Thymus (tissue), 11 donors: ENCODE results near the gene CXCL12. TPM values are rescaled to one million over a fixed set of nuclear protein-coding genes. Genes with fewer than 3 reads are reported as not detected.

Experiments used
- DNase-seq, 9 donors: peaks; one replicate each; pipeline ENCODE4 v3.0.0-alpha.2; 2013; ENCODE audit warnings: low spot score in 9 of 9, low read depth in 6 of 9, missing footprints in 1 of 9
- H3K27ac ChIP-seq, 2 donors: one replicate each; pipeline ENCODE4 v1.5.1; 2013; ENCODE audit warnings: control low read depth in 1 of 2, low read depth in 1 of 2, low read length in 1 of 2, mild to moderate bottlenecking in 1 of 2, moderate library complexity in 1 of 2
- H3K27me3 ChIP-seq, 2 donors: one replicate each; pipeline ENCODE4 v1.5.1; 2013; ENCODE audit warnings: low read length in 1 of 2; ENCODE audit not compliant: control insufficient read depth in 2 of 2, insufficient read depth in 1 of 2
- H3K36me3 ChIP-seq, 2 donors: one replicate each; pipeline ENCODE4 v1.5.1; 2013; ENCODE audit warnings: low read length in 1 of 2, mild to moderate bottlenecking in 1 of 2, moderate library complexity in 1 of 2; ENCODE audit not compliant: control insufficient read depth in 2 of 2, insufficient read depth in 2 of 2
- H3K4me1 ChIP-seq, 2 donors: one replicate each; pipeline ENCODE4 v1.5.1; 2013; ENCODE audit warnings: low read length in 2 of 2; ENCODE audit not compliant: control insufficient read depth in 2 of 2, insufficient read depth in 2 of 2
- H3K4me3 ChIP-seq, 2 donors: one replicate each; pipeline ENCODE4 v1.5.1; 2013; ENCODE audit warnings: low read length in 2 of 2, control low read depth in 1 of 2, mild to moderate bottlenecking in 1 of 2
- H3K9me3 ChIP-seq, 2 donors: one replicate each; pipeline ENCODE4 v1.5.1; 2013; ENCODE audit warnings: low read length in 1 of 2, mild to moderate bottlenecking in 1 of 2; ENCODE audit not compliant: control insufficient read depth in 2 of 2, insufficient read depth in 1 of 2
- WGBS: extraction: QIAGEN DNeasy Blood & Tissue Kit; methylation state at CpG from one replicate; pipeline ENCODE4 v1.1.7; 2013; 5-methylcytosine and 5-hydroxymethylcytosine counted together
- polyA plus RNA-seq: library from polyadenylated mRNA; stranded (reverse); fragments of 200-250 nt; gene quantifications from one replicate; pipeline ENCODE4 v1.2.3, GENCODE V29; 2013
- total RNA-seq: library from RNA; stranded (reverse); fragments of 120-200 nt; gene quantifications from one replicate; pipeline ENCODE4 v1.2.4, GENCODE V29; 2013
- donor health status: healthy.

CXCL12 gene
- total and polyA plus RNA-seq, 2 donors, result 56.5 to 82.1 TPM

DNA sequence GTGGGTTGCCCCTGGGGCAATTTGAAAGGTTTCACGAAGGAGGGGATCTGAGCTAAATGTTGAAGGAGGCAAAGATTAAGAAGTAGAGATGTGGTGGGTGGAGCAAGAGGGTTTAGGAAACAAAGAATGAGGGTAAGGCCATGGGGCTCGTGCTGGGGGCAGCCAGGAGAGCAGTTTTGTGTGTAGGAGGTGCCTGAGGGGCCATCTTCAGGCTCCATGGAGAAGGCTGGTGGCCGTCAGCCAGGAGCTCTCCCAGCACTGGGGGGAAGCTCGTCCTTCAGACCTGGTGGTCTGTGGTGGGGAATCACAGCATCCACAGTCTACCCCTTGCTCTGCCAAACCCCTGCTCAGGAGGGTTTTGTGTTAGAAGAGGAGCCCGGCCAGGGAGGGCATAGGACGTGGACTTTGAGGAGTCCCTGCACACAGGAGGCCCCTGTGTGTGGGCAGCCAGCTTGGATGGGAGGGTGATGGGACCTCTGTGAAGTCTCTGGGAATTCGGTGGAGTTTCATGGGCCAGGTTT, 11.8 kb upstream of the CXCL12 start:
- Histone ChIP-seq H3K4me3 (no peak overlapping the region), H3K27ac (no peak overlapping the region), H3K9me3 (no peaks in the 10 kb centered on the region), H3K4me1 (no peaks in the 10 kb centered on the region), H3K36me3 (no peaks in the 10 kb centered on the region), H3K27me3 (peaks cover 0 to 22% of the 10 kb centered on the region in 2 donors)
- 86% methylated on average over 7 of the region's 7 CpGs for WGBS
- DNase-seq, result no peak

DNA sequence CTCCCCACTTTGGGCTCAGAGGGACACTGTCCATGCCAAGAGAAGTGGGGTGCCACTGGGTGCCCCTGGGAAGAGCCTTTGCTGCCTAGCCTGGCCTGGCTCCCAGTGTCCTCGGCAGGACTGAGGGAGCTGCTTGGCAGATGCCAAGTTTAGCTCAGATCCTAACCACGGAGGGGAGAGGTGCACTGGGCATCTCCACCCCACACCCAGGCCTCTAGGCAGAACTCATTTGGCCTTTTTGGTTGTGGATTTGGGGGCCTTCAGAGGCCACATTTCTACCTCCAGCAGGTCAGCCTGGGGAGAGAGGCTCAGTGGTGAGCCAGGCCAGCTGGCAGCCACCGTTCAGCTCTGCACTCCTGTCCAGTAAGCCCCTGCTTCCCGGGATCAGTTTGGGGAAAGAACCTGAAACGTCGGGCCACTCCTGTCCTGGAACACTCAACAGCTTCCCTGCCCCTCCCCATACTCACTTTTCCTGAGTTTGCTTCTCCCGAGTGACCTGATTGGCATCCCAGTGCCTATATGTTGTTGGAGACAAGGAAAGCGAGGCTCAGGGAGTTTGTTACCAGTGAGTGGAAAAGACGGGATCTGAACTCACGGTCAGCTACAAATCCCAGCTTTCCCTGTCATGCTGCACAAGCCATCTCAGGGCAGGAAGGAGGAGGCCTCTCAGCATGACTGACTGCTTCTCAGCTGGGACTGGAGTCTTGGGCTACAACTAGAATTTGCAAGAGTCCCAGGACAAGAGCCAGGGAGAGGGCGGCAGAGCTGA, 11.2 kb upstream of the CXCL12 start:
- Histone ChIP-seq H3K4me3 (no peak overlapping the region), H3K9me3 (no peaks in the 10 kb centered on the region), H3K27ac (no peak overlapping the region), H3K27me3 (peaks cover 0 to 22% of the 10 kb centered on the region in 2 donors), H3K4me1 (no peaks in the 10 kb centered on the region), H3K36me3 (no peaks in the 10 kb centered on the region)
- WGBS, result 93% methylated on average over 11 of the region's 11 CpGs
- no peak for DNase-seq

DNA sequence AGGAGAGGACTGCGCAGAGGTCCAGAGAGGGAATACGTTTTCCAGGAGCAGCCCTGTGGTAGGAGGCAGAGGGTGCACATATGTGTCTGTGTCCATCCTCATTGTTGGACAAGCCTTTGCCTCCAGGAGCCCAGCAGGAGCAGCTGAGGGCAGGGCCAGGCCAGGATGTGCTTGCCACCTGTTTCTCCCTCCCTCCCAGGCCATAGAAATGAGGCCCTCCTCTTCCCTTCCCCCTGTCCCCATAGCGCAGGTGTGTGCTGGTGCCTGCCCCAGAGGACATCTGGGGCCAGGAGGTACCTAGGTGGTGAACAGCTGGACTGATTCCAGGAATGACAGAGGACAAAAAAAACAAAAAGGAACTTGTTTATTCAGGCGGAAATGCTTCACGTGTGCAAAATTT, 10.5 kb upstream of the CXCL12 start:
- Histone ChIP-seq H3K4me1 (no peaks in the 10 kb centered on the region), H3K27ac (no peak overlapping the region), H3K4me3 (no peak overlapping the region), H3K36me3 (no peaks in the 10 kb centered on the region), H3K9me3 (no peaks in the 10 kb centered on the region), H3K27me3 (peaks cover 0 to 22% of the 10 kb centered on the region in 2 donors)
- DNase-seq, result no peak
- WGBS, result 66% methylated on average over 5 of the region's 5 CpGs

DNA sequence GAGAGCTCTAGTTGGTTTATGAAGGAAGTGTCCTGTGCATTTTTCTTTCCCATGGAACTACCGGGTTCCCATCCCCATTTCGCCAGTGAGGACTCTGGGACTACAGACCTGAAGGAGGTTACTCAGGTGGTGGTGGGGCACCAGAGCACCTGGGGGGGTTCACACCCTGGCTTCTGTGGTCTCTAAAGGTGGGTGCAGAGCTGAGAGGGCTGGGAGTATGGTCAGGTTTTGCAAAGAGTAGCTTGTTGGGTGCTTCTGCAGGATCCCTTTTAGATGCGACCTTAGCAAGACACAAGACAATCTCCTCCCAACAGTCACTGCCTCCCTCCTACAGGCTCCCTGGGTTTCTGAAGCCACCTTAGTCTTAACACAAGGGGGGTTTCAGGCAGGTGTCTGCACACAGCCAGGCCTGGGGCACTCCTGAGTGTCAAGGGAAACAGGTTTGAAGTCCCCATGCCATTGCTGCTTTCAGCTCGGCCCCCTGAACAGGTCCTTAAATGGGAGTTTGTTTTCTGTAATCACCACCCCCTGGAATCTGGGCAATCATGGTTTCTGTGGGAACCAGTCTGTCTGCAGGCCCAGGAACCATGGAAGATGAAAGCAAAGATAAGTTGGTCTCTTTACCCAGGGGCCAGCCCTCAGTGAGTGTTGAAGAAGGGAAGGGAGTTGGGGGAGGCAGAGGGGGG, 9.9 kb upstream of the CXCL12 start:
- Histone ChIP-seq H3K4me1 (no peaks in the 10 kb centered on the region), H3K9me3 (no peaks in the 10 kb centered on the region), H3K36me3 (no peaks in the 10 kb centered on the region), H3K27me3 (peaks cover 0 to 22% of the 10 kb centered on the region in 2 donors), H3K4me3 (no peak overlapping the region), H3K27ac (no peak overlapping the region)
- WGBS, result 94% methylated on average over 4 of the region's 4 CpGs
- no peak for DNase-seq

DNA sequence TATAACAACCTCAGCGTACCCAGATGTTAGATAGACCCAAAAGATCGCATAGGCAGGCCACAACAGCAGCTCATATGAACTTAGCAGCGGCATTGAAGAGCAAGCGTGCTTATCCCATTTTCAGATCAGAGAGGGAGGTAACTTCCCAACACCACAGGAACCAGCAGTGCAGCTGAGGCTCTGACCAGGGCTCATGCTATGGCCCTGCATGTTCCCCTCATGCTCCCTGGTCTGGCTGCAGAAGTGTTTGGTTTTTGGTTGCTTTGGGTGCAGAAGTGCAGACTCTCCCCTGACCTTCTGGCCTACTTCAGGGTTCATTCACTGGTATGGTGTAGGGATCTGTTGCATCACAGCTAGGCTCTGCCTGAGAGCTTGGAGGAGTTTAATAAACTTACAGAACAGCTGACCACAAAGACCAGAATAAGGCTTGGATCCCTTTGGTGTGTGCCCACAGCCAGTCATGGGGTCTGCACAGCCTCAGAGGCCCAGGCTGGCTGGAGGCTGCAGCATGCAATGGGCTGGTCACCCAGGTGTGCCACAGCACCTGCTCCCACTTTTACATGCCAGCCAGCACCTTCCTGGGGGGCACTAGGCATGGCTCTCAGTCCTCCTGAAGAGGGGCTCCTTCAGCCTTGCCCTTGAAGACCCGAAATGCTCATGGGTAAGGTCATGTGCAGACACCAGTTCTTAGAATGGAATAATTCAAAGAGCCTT, 9.1 kb upstream of the CXCL12 start:
- WGBS, result 96% methylated on average over 5 of the region's 5 CpGs
- H3K27ac ChIP-seq, result no peak overlapping the region
- no peak for DNase-seq
- H3K9me3 ChIP-seq, result no peaks in the 10 kb centered on the region
- no peak overlapping the region for H3K4me3 ChIP-seq
- H3K36me3 ChIP-seq, result no peaks in the 10 kb centered on the region
- H3K4me1 ChIP-seq, result no peaks in the 10 kb centered on the region
- H3K27me3 ChIP-seq, result peaks cover 0 to 24% of the 10 kb centered on the region in 2 donors

DNA sequence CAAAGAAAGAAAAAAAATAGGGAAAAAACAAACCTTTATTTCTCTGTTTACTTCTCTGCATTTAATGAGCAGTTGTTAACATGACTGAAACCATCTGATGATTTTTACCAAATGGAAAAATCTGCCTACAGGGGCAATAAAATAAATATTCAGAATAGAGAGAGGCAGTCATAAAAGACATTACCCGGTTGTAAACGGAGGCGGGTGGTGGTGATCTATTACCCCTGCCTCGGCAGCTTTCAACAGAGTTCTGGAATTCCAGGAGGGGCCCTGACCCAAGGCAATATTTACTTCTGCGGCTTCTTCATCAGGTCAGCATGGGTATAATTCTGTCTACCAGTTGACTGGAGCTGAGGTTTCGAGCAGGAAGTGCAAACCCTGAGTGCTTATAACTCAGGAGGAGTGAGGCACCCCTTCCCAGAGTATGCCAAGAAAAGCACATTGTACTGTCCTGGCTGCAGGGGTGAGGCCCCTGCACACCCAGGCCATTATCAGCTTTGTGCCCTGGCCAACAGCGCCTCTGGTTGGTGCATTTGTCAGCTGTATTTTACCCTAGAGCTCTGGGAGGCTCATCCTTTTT, 8.2 kb upstream of the CXCL12 start:
- DNase-seq, result no peak
- H3K9me3 ChIP-seq, result no peaks in the 10 kb centered on the region

DNA sequence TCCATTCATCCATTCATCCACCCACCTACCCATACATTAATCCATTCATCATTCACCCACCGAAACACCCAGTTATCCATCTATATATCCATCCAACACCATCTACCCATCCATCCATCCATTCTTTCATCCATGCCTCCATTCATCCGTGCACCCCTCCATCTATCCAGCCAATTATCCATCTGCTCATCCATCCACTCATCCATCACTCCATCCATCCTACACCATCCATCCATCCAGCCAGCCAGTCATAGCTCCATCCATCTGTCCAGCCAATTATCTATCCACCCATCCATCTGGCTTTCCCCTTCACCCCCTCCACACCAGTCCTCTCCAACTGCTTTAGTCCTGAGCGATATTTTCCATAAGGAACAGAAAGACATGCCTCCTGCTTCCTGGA, 7.5 kb upstream of the CXCL12 start:
- Histone ChIP-seq H3K27ac (no peak overlapping the region), H3K4me1 (no peaks in the 10 kb centered on the region), H3K27me3 (peaks cover 0 to 22% of the 10 kb centered on the region in 2 donors), H3K36me3 (no peaks in the 10 kb centered on the region), H3K9me3 (no peaks in the 10 kb centered on the region), H3K4me3 (no peak overlapping the region)
- 79% methylated on average over 3 of the region's 3 CpGs for whole genome bisulfite sequencing
- DNase-seq, result no peak

More for the DNA sequence above, 8.2 kb upstream of the CXCL12 start:
- peaks cover 0 to 22% of the 10 kb centered on the region in 2 donors for H3K27me3 ChIP-seq
- no peaks in the 10 kb centered on the region for H3K4me1 ChIP-seq
- H3K4me3 ChIP-seq, result no peak overlapping the region
- H3K27ac ChIP-seq, result no peak overlapping the region
- WGBS, result 46% methylated on average over 7 of the region's 7 CpGs
- no peaks in the 10 kb centered on the region for H3K36me3 ChIP-seq

DNA sequence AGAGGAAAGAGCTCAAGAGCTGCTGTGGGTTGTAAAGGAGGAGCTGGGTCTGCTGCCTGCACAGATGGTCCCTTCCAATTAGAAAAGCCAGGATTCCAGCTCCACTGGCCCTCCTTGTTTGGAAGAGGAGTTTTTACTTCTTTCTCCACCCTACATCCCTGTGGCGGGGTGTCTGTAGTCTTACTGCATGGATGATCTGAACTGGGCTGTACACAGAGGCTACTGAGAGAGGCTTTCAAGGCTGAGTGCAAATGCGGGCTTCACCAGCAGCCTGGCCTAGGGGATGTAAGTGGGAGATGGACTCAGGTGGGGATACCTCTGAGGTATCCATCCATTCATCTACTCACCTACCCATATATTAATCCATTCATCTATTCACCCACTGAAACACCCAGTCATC, 7.1 kb upstream of the CXCL12 start:
- no peak for DNase-seq
- WGBS, result 93% methylated on average over 2 of the region's 2 CpGs
- Histone ChIP-seq H3K9me3 (no peaks in the 10 kb centered on the region), H3K36me3 (no peaks in the 10 kb centered on the region), H3K27me3 (peaks cover under 1 to 23% of the 10 kb centered on the region in 2 donors), H3K4me3 (no peak overlapping the region), H3K4me1 (no peaks in the 10 kb centered on the region), H3K27ac (no peak overlapping the region)
